Motor neuron (in vitro differentiated cells): ENCODE results near the gene SHOX. TPM values are rescaled to one million over a fixed set of nuclear protein-coding genes. Genes with fewer than 3 reads are reported as not detected.
"Not testable (repeated sequence)": the region's sequence is repeated elsewhere in the genome, so short reads cannot be mapped to it uniquely, and the experiment has no call there.

Experiments
- ATAC-seq, 8 experiments: fragments of 200-7000 bp; cut with Tn5 transposase; replicated peaks in 6 of 8; 2 replicates each; pipeline ENCODE4 v1.8.0; 2021; ENCODE audit warnings: mild to moderate bottlenecking in 8 of 8, moderate library complexity in 8 of 8
- H3K27ac ChIP-seq, 2 donors: fragments of 250-450 bp; sonication (Bioruptor Pico); 2 replicates each; pipeline ENCODE4 v1.9.0; 2021; ENCODE audit warnings: antibody characterized with exemption in 2 of 2, mild to moderate bottlenecking in 2 of 2, moderate library complexity in 1 of 2
- H3K4me1 ChIP-seq, 2 donors: fragments of 250-450 bp; sonication (Bioruptor Pico); replicated peaks in 1 of 2; 2 replicates each; pipeline ENCODE4 v1.6.1; 2021; ENCODE audit warnings: antibody characterized with exemption in 2 of 2, mild to moderate bottlenecking in 2 of 2, moderate library complexity in 1 of 2
- H3K4me3 ChIP-seq, 5 donors: fragments of 250-450 bp; sonication (Bioruptor Pico); 2 replicates each; pipeline ENCODE4 v1.9.0; 2021; ENCODE audit warnings: antibody characterized with exemption in 5 of 5, mild to moderate bottlenecking in 5 of 5, moderate library complexity in 4 of 5
- WGBS, 10 experiments: fragments of 450-650 bp; shearing (Covaris generic); methylation state at CpG; one replicate each; pipeline ENCODE4 v1.0.0; 2022; 5-methylcytosine and 5-hydroxymethylcytosine counted together
- in situ Hi-C, 9 experiments: fragments of 400-800 bp; cut with MboI; loops; one replicate each; pipeline ENCODE4 v1.15.0; 2021; ENCODE audit warnings: low sequenced_read_pairs in 9 of 9, low pct_unique_long_range_greater_than_20kb in 2 of 9; ENCODE audit not compliant: unreplicated experiment in 9 of 9
- total RNA-seq, 8 experiments: library from RNA; unstranded; fragments of 300-600 nt; gene quantifications; 2 replicates each; pipeline versions ENCODE4 v1.2.3 to v1.2.4, GENCODE V29; 2022

The SHOX gene
- total RNA-seq, 8 experiments from 2014 or later = 0.11 to 0.76 (median 0.23) TPM; not detected in 1

GRCh38 chrX:608088-608487 lies 22.5 kb upstream of the SHOX start:
- ATAC-seq, in situ Hi-C loops, H3K4me1 ChIP-seq, H3K27ac ChIP-seq, H3K4me3 ChIP-seq: not testable (repeated sequence)
- WGBS, 10 experiments = no CpG with 5 or more reads among the region's 3 CpGs

DNA sequence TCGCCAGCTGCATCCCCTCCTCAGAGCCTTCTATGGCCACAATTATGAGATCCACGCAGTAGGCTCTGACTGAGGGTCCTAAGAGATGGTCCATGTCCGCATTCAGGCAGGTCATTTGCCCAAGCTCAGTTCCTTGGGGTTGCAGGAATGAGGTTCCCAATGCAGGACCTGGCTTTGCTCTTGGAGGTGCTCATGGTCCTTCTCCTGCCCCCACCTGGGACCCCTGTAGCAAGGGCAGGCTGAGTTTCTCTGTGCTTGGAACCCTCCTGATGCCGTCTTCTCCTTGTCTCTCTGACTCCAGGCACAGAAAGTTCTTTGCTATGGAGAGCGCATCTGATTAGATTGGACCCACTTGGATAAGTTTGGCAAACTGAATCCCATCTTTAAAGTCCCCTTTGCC lies 16.5 kb upstream of the SHOX start:
- 20 to 100% (median 65%) methylated on average over 1 to 4 of the region's 5 CpGs; no CpG with 5 or more reads in 2 of the 10 experiments for WGBS, 10 experiments
- no peak overlapping the region for H3K27ac ChIP-seq
- no peak overlapping the region for H3K4me3 ChIP-seq
- H3K4me1 ChIP-seq = no peaks in the 10 kb centered on the region
- in situ Hi-C loops = no loop called here
- ATAC-seq = no peak

- in situ Hi-C loops = no loop called here
- 0 to 100% (median 40%) methylated on average over 1 to 2 of the region's 7 CpGs; no CpG with 5 or more reads in 7 of the 10 experiments for WGBS, 10 experiments
- H3K4me1 ChIP-seq = peaks cover 0 to 3% of the 10 kb centered on the region in 2 donors
- no peak for ATAC-seq
- no peak overlapping the region for H3K4me3 ChIP-seq
- H3K27ac ChIP-seq = no peak overlapping the region
Observed at GRCh38 chrX:617401-617800, 13.2 kb upstream of the SHOX start.

GRCh38 chrX:617891-618290 lies 12.7 kb upstream of the SHOX start:
- 0 to 58% (median 46%) methylated on average over 1 to 4 of the region's 8 CpGs; no CpG with 5 or more reads in 6 of the 10 experiments for WGBS, 10 experiments
- no peak overlapping the region for H3K4me3 ChIP-seq
- peaks cover 0 to 3% of the 10 kb centered on the region in 2 donors for H3K4me1 ChIP-seq
- ATAC-seq = no peak
- in situ Hi-C loops = no loop called here
- H3K27ac ChIP-seq = no peak overlapping the region

DNA sequence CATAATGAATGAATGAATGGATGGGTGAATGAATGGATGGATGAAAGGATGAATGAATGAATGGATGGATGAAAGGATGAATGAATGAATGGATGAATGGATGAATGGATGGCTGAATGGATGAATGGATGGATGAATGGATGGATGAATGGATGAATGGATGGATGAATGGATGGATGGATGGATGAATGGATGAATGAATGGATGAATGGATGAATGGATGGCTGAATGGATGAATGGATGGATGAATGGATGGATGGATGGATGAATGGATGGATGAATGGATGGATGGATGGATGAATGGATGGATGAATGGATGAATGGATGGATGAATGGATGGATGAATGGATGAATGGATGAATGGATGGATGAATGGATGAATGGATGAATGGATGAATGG lies 12.3 kb upstream of the SHOX start:
- H3K27ac ChIP-seq, ATAC-seq, H3K4me3 ChIP-seq, in situ Hi-C loops, H3K4me1 ChIP-seq: not testable (repeated sequence)

DNA sequence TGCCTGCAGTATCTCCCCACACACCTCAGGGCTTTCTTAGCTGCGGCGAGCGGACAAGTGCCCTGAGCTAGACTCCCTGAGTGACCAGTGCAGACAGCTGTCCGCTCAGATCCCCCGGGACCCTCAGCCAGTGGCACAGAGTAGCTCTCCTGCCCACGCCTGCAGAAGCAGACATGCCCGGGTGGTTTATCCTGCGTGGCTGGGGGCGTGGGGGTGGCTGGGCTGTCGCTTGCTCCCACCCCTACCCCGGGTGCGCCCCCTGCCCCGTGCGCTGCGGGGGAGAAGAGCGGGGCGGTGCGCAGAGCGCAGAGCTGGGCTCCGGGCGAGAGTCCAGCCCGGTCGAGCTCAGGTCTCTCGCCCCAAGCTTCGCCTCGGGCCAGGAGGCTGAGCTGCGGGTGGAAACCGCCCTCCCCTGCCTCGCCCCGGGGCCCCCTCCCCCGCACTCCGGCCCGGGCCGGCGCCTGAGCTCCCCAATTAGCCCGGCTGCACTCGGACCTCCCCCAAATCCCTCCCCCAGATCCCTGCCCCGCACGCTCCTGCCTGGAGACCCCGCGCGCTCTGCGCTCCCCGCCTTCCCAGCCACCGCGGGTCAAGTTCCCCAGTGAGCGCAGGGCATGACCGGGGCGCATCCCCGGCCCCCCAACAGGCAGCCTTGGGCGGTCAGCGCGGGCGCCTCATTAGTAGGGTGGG lies 11.7 kb upstream of the SHOX start:
- WGBS, 10 experiments = 30 to 33% methylated on average over 2 to 3 of the region's 54 CpGs; no CpG with 5 or more reads in 8 of the 10 experiments
- H3K27ac ChIP-seq = no peak overlapping the region
- no peak overlapping the region for H3K4me3 ChIP-seq
- in situ Hi-C loops = no loop called here
- ATAC-seq = no peak
- H3K4me1 ChIP-seq = peaks cover 0 to 3% of the 10 kb centered on the region in 2 donors

GRCh38 chrX:619451-619811 lies 11.2 kb upstream of the SHOX start:
- Histone ChIP-seq H3K4me1 (peaks cover 0 to 3% of the 10 kb centered on the region in 2 donors), H3K27ac (no peak overlapping the region), H3K4me3 (no peak overlapping the region)
- no peak for ATAC-seq
- no CpG with 5 or more reads among the region's 23 CpGs for WGBS, 10 experiments
- in situ Hi-C loops = no loop called here

- no peak for ATAC-seq
- in situ Hi-C loops = no loop called here
- Histone ChIP-seq H3K4me3 (no peak overlapping the region), H3K4me1 (peaks cover 0 to 3% of the 10 kb centered on the region in 2 donors), H3K27ac (no peak overlapping the region)
- 0 to 17% (median 6%) methylated on average over 1 to 9 of the region's 48 CpGs; no CpG with 5 or more reads in 6 of the 10 experiments for WGBS, 10 experiments
Observed at GRCh38 chrX:619812-620531, 10.6 kb upstream of the SHOX start.

DNA sequence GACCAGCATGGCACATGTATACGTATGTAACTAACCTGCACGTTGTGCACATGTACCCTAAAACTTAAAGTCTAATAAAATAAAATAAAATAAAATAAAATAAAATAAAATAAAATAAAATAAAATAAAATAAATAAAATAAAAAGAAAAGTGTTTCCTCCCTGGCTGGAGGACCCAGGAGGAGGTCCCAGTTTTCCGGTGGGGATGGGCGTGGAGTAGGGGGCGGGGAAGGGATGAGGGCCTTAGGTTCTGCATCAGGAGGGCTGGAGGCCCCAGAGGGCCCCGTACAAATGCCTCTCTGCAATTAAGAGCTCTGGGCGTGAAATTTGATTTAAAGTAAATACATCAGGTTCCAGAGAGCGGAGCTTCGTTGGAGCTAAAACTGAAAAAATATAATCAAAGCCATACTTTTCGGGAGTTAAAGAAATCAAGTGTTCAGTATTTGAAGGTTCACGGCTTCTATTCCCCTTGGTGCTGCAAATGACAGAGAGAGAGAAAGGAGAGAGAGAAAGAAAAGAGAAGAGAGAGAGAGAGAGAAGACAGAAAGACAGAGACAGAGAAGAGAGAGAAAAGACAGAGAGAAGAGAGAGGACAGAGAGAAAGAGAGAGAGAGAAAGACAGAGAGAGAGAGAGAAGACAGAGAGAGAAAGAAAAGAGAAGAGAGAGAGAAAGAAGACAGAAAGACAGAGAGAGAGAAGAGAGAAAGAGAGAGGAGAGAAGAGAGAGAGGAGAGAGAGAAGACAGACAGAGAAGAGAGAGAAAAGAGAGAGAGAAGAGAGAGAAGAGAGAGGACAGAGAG lies 8.7 kb upstream of the SHOX start:
- no peak overlapping the region for H3K4me3 ChIP-seq
- in situ Hi-C loops = no loop called here
- peaks cover 0 to 3% of the 10 kb centered on the region in 2 donors for H3K4me1 ChIP-seq
- no peak overlapping the region for H3K27ac ChIP-seq
- 9 to 54% (median 29%) methylated on average over 2 to 8 of the region's 11 CpGs; no CpG with 5 or more reads in 1 of the 10 experiments for WGBS, 10 experiments
- no peak for ATAC-seq

DNA sequence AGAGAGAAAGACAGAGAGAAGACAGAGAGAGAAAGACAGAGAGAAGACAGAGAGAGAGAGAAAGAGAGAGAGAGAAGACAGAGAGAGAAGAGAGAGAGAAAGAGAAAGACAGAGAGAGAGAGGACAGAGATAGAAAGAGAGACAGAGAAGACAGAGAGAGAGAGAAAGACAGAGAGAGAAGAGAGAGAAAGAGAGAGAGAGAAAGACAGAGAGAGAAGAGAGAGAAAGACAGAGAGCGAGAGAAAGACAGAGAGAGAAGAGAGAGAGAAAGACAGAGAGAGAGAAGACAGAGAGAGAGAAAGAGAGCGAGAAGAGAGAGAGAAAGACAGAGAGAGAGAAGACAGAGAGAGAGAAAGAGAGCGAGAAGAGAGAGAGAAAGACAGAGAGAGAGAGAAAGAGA lies 7.8 kb upstream of the SHOX start:
- H3K4me1 ChIP-seq = peaks cover 0 to 10% of the 10 kb centered on the region in 2 donors
- 5 to 46% (median 27%) methylated on average over 1 to 3 of the region's 3 CpGs for WGBS, 10 experiments
- ATAC-seq, H3K27ac ChIP-seq, in situ Hi-C loops, H3K4me3 ChIP-seq: not testable (repeated sequence)

DNA sequence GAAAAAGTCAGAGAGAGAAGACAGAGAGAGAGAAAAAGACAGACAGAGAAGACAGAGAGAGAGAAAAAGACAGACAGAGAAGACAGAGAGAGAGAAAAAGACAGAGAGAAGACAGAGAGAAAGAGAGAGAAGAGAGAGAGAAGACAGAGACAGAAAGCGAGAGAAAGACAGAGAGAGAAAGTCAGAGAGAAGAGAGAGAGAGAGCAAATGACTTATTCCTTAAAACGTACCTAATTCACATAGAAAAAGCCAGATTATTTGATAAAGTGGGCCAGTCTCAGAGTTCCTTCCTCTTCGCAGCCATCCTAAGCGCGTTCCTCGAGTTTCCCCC lies 7.4 kb upstream of the SHOX start:
- in situ Hi-C loops = no loop called here
- no peak for ATAC-seq
- Histone ChIP-seq H3K4me3 (no peak overlapping the region), H3K27ac (no peak overlapping the region), H3K4me1 (peaks cover 0 to 10% of the 10 kb centered on the region in 2 donors)
- 0 to 61% (median 8%) methylated on average over 2 to 6 of the region's 6 CpGs; no CpG with 5 or more reads in 1 of the 10 experiments for WGBS, 10 experiments

- Histone ChIP-seq H3K4me1 (peaks cover 0 to 10% of the 10 kb centered on the region in 2 donors), H3K27ac (no peak overlapping the region), H3K4me3 (no peak overlapping the region)
- WGBS, 10 experiments = 0 to 60% (median 0%) methylated on average over 1 to 15 of the region's 50 CpGs; no CpG with 5 or more reads in 4 of the 10 experiments
- no peak for ATAC-seq
- in situ Hi-C loops = no loop called here
Observed at GRCh38 chrX:623599-624315, 6.8 kb upstream of the SHOX start.
